ENCODE results near the gene NDOR1.

DNA sequence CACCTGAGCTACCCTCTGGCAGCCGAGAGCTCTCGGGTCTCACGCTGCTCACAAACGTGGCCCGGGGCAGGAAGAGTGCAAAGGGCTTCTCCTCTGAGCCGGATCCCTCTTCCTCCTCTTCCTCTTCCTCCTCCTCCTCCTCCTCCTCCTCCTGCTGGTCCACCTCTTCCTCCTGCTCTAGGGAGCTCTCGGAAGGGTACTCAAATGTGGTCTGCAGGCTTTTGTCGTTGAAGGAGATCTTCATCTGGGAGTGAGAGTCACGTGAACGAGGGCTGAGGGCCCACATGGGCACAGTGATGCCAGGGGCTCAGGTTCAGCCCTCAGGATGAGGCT is 13.1 kb upstream of the NDOR1 start:
- TF ChIP-seq, protein P1, sequence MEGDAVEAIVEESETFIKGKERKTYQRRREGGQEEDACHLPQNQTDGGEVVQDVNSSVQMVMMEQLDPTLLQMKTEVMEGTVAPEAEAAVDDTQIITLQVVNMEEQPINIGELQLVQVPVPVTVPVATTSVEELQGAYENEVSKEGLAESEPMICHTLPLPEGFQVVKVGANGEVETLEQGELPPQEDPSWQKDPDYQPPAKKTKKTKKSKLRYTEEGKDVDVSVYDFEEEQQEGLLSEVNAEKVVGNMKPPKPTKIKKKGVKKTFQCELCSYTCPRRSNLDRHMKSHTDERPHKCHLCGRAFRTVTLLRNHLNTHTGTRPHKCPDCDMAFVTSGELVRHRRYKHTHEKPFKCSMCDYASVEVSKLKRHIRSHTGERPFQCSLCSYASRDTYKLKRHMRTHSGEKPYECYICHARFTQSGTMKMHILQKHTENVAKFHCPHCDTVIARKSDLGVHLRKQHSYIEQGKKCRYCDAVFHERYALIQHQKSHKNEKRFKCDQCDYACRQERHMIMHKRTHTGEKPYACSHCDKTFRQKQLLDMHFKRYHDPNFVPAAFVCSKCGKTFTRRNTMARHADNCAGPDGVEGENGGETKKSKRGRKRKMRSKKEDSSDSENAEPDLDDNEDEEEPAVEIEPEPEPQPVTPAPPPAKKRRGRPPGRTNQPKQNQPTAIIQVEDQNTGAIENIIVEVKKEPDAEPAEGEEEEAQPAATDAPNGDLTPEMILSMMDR (conservative IDR thresholded peaks at IDR 0.05; ENCODE audit: low read length) = no peak
- no peak for TF ChIP-seq EZH2phosphoT487 (IDR thresholded peaks at IDR 0.05; ENCODE audit: borderline replicate concordance)

Data from Loucy (cell line).